Right lobe of liver (tissue), 4 donors: ENCODE results near the gene SOAT1.

Experiments used
- POLR2A ChIP-seq: fragments of 450-650 bp; IDR thresholded peaks from one replicate; pipeline ENCODE4 v1.6.1; 2017; ENCODE audit warnings: antibody characterized with exemption, mild to moderate bottlenecking
- TF ChIP-seq, protein P1 (sequence below), 4 donors: fragments of 200-600 bp in 3 of 4; fragments of 450-650 bp in 1 of 4; IDR thresholded peaks; one replicate each; pipeline versions ENCODE4 v1.5.1 to v1.8.0; 2016 to 2022; ENCODE audit warnings: antibody characterized with exemption in 4 of 4, mild to moderate bottlenecking in 2 of 4
- donor health status: DM: no; HTN: no; CAD: no.
- donor health status: DM: no; HTN: no; CAD: no.
- donor health status: DM: no; HTN: yes; CAD: no.

DNA sequence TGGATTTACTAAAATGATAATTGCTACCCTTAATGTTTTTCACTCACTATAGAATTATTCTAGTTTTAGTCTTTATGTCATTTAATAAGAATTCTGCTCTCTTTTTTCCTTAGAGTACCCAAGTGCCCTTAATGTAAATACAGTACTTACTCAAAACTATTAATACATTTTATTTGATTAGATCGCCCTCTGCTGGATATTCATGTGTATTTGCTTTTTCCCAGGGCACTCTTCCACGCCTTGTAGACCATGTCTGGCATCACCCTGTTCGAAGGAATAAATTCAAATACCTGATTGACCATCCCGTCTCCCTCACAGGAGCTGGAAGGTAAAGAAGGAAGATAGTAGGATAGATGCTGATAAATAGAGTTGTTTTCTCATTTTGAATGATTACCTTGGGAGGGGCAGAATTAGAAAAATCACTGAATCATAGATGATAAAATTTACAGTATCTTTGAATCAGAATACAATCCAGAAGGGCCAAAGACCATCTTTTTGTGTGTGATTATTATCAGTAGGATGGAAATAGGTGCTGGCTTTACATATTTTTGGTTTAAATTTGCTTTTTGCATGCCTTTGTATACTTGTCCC lies 76.2 kb downstream of the SOAT1 start:
- TF ChIP-seq, protein P1, sequence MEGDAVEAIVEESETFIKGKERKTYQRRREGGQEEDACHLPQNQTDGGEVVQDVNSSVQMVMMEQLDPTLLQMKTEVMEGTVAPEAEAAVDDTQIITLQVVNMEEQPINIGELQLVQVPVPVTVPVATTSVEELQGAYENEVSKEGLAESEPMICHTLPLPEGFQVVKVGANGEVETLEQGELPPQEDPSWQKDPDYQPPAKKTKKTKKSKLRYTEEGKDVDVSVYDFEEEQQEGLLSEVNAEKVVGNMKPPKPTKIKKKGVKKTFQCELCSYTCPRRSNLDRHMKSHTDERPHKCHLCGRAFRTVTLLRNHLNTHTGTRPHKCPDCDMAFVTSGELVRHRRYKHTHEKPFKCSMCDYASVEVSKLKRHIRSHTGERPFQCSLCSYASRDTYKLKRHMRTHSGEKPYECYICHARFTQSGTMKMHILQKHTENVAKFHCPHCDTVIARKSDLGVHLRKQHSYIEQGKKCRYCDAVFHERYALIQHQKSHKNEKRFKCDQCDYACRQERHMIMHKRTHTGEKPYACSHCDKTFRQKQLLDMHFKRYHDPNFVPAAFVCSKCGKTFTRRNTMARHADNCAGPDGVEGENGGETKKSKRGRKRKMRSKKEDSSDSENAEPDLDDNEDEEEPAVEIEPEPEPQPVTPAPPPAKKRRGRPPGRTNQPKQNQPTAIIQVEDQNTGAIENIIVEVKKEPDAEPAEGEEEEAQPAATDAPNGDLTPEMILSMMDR (IDR thresholded peaks at IDR 0.05) = peak; percentile 63 to 81 (median 73)
- TF ChIP-seq POLR2A = no peak
